GM19468 (cell line): ENCODE results near the gene POFUT2.
"Not testable (repeated sequence)": the region's sequence is repeated elsewhere in the genome, so short reads cannot be mapped to it uniquely, and the experiment has no call there.

Source experiments
- ATAC-seq: cut with Tn5 transposase; IDR thresholded peaks from one replicate; pipeline ENCODE4 v1.9.1; 2021; ENCODE audit warnings: mild to moderate bottlenecking, moderate library complexity, moderate number of reproducible peaks; ENCODE audit not compliant: unreplicated experiment; ENCODE audit errors: extremely low read depth

The POFUT2 gene

DNA sequence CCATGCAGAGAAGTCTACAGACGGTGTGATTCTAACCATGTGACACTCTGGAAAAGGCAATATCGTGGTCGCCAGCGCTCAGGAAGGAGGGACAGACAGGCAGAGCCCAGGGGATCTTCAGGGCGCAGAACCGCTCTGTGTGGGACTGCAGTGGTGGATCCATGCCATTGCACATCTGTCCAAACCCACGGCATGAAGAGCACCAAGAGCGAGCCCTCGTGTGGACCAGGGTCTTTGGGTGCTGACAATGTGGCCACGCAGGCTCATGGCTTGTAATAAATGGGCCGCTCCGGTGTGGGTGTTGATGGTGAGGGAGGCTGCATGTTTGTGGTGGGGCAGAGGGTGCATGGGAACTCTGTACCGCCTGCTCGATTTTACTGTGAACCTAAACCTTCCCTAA, 25.3 kb upstream of the POFUT2 start:
- ATAC-seq, result no peak

DNA sequence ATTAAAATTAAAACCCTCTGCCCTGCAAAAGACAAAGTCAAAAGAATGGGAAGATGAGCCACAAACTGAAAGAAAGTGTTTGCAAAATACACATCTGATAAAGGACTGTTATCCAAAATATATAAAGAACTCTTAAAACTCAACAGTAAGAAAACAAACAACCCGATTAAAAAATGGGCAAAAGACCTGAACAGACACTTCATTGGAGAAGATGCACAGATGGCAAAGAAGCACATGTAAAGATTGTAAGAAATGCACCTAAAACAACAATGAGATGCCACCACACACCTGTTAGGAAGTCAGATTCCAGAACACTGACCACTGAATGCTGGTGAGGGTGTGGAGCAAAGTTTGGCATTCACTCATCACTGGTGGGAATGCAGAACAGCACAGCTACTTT, 24.6 kb upstream of the POFUT2 start:
- ATAC-seq, result no peak

DNA sequence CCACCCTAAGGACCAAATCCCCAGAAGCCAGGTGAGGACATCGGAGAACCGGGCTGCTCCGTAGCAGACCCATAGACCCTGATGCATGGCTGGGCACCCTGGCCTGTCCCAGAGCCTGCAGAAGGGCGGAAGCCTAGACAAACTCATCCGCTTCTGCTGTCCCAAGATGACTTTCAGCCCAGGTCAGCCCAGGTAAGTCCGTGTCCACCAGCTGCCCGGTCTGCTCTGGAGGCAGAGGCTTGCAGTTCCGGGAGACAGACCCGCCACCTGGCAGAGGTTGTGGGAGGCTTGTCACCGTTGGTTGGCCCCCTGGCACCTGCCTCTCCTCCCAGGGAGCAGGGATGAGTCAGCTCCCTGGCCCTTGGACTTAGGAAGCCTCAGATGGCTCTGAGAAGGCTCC, 22.8 kb upstream of the POFUT2 start:
- ATAC-seq, result no peak

GRCh38 chr21:45309987-45310381, 22.3 kb upstream of the POFUT2 start:
- ATAC-seq, result no peak

- ATAC-seq, result no peak
These were observed 21.6 kb upstream of the POFUT2 start for GRCh38 chr21:45309069-45309986.

DNA sequence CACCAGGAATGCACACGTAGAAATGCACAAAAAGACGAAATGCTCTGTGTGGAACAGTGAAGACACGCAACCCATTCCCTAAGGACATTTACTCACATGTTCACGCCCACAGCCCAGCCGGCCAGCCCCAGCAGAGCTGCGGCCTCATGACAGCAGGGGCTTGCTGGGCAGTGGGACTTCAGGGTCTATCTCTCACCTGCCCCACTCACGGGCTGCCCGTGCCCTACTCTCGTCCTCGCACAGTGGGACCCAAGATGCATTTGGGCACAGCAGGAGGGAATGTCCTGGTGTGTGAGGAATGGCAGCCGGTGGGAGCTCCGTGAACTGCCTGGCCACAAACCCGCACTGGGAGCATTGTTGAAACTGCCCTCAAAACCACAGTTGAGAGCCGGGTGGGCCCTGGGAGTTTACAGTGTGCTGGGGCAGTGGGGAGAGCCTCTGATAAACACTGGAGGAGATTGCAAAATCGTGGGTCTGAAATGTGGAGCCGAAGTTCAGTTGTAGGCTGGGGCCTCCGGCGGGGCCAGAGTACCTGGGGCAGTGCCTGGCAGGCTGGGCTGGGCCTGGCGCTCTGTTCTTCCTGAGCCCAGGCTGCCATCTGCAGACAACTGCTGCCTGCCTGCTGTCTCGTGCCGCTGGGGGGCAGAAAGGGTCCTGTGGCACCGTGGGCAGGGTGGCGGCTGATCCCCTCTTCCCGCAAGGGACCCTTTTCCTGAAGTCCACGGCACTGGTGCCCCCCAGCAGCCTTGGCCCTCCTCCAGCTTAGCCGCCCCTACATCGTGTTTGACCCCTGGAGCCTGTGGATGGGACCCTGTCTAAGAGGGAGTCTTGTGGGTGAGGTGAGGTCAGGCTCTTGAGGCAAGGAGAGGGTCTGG, 20.7 kb upstream of the POFUT2 start:
- ATAC-seq, result no peak

GRCh38 chr21:45307597-45308158, 20.0 kb upstream of the POFUT2 start:
- ATAC-seq, result not testable (repeated sequence)

DNA sequence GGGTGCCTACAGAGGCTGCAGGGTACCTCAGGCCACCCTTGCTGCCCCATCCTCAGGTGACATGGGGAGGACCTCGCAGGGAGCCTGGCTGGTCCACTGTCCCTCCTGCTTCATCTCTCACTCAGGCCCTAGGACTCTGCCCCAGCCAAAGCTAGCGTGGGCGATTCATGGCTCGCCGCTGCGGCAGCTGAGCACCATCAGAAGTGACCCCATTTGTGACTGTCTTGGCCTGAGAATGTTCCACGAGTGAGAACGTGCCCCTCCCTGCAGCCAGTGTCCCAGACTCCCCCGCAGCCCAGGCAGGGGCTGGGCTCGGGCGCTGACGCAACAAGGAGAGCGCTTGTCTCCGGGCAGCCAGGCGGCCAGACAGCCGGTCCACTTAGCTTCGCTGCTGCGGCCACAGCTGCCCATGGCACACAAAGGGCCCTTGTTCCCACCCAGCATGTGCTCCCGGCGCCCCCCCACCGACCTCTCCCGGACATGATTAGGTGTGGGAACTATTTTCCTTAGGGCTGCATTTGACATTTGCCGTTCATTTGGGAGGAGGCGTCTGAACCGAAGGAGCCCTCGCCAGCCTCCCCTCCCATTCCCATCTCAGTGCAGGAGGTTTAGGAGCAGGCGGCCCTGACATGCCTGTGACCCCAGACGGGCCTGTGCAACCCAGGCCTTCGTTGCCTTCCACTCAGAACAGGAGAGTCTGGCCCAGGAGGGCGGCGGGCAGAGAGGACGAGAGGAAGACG, 19.3 kb upstream of the POFUT2 start:
- ATAC-seq, result no peak

GRCh38 chr21:45306453-45306831, 18.7 kb upstream of the POFUT2 start:
- ATAC-seq, result no peak

GRCh38 chr21:45305836-45306235, 18.1 kb upstream of the POFUT2 start:
- ATAC-seq, result no peak

DNA sequence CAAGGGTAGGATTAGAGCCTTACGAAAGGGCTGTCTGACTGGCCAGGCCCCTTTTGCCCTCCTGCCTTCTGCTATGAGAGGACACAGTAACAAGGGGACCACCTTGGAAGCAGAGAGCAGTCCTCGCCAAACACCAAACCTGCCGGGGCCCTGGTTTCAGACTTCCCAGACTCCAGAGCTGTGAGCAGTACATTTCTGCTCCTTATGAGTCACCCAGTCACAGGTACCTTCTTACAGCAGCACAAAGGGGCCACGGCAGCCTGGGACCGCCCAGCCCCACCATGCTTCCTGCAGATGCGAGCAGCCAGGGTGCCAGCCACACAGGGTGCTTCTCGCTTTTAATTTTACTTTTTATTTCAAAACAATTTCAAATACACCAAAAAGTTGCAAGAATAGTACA, 17.2 kb upstream of the POFUT2 start:
- ATAC-seq, result no peak

- no peak for ATAC-seq
These were observed 16.8 kb upstream of the POFUT2 start for GRCh38 chr21:45304476-45304830.

- ATAC-seq, result no peak
These were observed 16.2 kb upstream of the POFUT2 start for GRCh38 chr21:45303751-45304475.

- ATAC-seq, result no peak
These were observed 15.5 kb upstream of the POFUT2 start for GRCh38 chr21:45303091-45303615.

DNA sequence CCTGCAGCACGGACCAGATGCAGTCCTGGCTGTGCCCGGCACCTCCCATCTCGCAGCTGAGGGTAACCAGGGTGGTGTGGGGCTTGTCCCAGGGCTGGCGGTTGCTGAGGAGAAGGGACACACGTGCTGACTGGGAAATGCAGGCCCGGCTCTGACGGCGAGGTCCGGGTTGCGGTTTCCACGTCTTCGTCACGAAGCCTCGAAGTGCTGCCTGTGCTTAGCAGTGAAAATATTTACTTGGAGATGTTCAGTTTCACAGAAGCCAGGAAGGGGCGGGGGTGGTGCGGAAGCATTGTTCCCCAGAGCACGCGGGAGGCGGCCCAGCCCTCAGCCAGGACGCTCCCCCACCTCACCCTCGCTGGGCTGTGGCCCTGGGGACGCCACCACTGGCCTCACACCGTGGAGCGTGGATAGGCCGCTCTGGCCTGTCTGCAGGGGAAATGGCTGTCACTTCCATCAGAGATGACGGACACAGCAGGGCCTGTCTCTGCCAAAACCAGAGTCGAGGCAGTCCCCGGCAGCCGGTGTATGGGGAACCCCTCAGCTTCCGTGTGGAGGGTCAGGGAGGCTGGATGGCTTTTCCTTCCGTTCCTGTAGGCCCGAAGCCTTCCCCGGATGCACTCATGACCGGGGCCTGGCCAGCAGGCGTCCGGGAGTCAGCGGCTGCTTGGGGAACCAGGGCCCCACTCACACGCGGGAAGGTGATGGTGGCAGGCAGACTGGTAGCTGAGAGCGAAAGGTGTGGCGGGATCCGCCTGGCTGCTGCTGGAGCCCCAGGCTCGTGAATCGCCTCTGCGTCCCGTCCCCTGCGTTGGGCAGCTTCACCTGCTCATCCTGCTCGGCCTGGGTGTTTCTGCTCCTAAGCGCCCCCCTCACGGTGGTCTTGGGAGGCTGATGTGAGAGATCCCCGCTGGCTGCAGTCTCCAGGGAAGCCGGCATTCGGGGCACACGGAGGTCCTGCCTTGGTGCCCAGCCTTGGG, 14.7 kb upstream of the POFUT2 start:
- no peak for ATAC-seq

- no peak for ATAC-seq
These were observed 13.9 kb upstream of the POFUT2 start for GRCh38 chr21:45301521-45302081.

DNA sequence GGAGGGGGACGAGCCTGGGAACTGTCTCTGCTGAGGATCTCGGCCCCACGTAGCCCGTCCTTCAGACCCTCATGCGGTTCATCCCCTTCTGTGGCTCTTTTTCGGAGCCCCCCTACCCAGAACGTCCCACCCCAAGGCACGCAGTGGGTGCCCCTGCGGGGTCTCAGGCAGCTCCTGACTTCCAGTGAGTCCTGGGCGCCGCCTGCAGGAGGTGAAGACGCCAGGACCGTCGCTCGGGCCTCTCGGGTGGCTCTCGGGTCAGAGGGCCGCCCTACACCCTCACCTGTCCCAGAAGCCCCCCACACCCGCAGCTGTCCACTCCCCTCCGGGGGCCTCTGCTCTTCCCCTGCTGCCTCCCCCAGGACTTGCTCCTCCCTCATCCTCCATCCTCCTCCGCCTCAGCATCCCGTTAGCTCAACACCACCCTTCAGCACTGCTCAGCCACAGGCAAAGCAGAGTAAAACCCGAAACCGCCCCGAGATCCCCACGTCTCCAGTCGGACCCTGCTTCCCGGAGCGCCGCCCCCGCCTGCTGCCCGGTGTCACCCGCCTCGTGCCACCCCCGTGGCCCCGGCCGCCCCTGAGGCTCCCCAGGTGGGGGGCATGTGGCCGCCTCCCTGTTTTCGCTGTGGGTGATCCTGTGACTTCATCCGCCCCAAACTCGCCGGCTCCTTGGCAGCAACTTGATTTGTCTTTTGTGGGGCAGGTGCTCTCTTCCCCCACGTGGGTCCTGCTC, 13.3 kb upstream of the POFUT2 start:
- no peak for ATAC-seq
